NB4 (cell line): ENCODE results near the gene SHC2.

Experiments used
- DNase-seq: peaks from one replicate; pipeline ENCODE4 v3.0.0; 2010; ENCODE audit warnings: low read depth
- H3K4me3 ChIP-seq: one replicate; pipeline ENCODE4 v1.5.1; 2011; ENCODE audit warnings: mild to moderate bottlenecking, low read depth, low read length, moderate library complexity
- MAX ChIP-seq: IDR thresholded peaks from 2 replicates; pipeline ENCODE4 v1.6.1; 2011; ENCODE audit warnings: low read depth, low read length
- MYC ChIP-seq: IDR thresholded peaks from 2 replicates; pipeline ENCODE4 v1.6.1; 2011; ENCODE audit warnings: low read depth, low read length
- POLR2A ChIP-seq: IDR thresholded peaks from 2 replicates; pipeline ENCODE4 v1.6.1; 2011; ENCODE audit warnings: mild to moderate bottlenecking; ENCODE audit not compliant: insufficient read length; ENCODE audit errors: extremely low read depth
- TF ChIP-seq, protein P1 (sequence below): IDR thresholded peaks from one replicate; pipeline ENCODE4 v1.5.1; 2012; ENCODE audit warnings: low read depth, low read length

The SHC2 gene

GRCh38 chr19:504616-505015, 43.8 kb upstream of the SHC2 start:
- DNase-seq = no peak
- no peak overlapping the region for H3K4me3 ChIP-seq
- TF ChIP-seq POLR2A = no peak
- no peak for TF ChIP-seq MAX
- TF ChIP-seq, protein P1, sequence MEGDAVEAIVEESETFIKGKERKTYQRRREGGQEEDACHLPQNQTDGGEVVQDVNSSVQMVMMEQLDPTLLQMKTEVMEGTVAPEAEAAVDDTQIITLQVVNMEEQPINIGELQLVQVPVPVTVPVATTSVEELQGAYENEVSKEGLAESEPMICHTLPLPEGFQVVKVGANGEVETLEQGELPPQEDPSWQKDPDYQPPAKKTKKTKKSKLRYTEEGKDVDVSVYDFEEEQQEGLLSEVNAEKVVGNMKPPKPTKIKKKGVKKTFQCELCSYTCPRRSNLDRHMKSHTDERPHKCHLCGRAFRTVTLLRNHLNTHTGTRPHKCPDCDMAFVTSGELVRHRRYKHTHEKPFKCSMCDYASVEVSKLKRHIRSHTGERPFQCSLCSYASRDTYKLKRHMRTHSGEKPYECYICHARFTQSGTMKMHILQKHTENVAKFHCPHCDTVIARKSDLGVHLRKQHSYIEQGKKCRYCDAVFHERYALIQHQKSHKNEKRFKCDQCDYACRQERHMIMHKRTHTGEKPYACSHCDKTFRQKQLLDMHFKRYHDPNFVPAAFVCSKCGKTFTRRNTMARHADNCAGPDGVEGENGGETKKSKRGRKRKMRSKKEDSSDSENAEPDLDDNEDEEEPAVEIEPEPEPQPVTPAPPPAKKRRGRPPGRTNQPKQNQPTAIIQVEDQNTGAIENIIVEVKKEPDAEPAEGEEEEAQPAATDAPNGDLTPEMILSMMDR = no peak
- TF ChIP-seq MYC = no peak

DNA sequence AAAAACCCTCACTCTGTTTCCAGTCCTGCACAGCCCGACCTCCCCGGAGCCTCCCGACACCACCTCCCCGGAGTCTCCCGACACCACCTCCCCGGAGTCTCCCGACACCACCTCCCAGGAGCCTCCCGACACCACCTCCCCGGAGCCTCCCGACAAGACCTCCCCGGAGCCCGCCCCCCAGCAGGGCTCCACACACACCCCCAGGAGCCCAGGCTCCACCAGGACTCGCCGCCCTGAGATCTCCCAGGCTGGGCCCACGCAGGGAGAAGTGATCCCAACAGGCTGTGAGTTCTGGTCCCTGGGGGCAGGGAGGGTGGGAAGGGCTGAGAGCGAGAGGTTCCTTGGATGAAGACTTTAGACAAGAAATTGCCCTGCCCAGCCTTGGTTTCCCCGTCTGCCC, 40.8 kb upstream of the SHC2 start:
- TF ChIP-seq MYC = no peak
- no peak for TF ChIP-seq MAX
- TF ChIP-seq, protein P1 = no peak
- TF ChIP-seq POLR2A = no peak
- DNase-seq = no peak
- H3K4me3 ChIP-seq = no peak overlapping the region

DNA sequence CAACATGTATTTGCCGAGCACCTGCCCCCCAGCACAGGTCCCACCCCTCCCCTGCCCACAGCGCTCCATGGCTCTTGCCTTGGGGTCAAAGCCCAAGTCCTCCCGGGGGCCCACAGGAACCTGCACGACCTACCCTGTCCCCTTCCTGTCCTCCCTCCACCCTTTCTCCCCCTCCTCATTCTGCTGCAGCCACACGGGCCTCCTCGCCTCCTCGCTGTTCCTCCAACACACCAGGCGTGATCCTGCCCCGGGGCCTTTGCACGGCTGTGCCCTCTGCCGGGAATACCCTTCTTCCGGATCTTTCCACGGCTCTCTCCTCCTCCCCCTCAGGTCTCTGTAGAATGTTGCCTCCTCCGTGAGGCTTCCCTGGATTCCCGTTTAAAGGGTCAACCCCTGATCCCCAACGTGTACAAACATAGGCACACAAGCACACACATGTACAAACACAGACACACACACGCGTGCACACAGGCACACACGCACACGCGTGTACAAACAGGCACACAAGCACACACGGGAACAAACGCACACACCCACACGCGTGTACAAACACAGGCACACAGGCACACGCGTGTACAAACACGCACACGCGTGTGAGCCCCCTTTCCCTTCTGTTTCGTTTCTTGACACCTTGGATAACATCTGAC, 38.3 kb upstream of the SHC2 start:
- no peak overlapping the region for H3K4me3 ChIP-seq
- no peak for DNase-seq
- no peak for TF ChIP-seq POLR2A
- no peak for TF ChIP-seq MYC
- TF ChIP-seq, protein P1 = no peak
- no peak for TF ChIP-seq MAX

DNA sequence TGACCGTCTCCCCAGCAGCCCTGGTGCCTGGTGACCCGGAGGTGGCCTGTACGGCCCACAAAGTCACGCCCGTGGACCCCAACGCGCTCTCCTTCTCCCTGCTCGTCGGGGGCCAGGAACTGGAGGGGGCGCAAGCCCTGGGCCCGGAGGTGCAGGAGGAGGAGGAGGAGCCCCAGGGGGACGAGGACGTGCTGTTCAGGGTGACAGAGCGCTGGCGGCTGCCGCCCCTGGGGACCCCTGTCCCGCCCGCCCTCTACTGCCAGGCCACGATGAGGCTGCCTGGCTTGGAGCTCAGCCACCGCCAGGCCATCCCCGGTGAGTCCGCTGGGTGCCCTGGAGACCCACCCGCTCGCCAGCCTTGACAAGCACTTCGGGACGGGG, 37.7 kb upstream of the SHC2 start:
- TF ChIP-seq MYC = no peak
- no peak for TF ChIP-seq MAX
- TF ChIP-seq, protein P1 = no peak
- TF ChIP-seq POLR2A = no peak
- peak; percentile 49 for DNase-seq
- no peak overlapping the region for H3K4me3 ChIP-seq

DNA sequence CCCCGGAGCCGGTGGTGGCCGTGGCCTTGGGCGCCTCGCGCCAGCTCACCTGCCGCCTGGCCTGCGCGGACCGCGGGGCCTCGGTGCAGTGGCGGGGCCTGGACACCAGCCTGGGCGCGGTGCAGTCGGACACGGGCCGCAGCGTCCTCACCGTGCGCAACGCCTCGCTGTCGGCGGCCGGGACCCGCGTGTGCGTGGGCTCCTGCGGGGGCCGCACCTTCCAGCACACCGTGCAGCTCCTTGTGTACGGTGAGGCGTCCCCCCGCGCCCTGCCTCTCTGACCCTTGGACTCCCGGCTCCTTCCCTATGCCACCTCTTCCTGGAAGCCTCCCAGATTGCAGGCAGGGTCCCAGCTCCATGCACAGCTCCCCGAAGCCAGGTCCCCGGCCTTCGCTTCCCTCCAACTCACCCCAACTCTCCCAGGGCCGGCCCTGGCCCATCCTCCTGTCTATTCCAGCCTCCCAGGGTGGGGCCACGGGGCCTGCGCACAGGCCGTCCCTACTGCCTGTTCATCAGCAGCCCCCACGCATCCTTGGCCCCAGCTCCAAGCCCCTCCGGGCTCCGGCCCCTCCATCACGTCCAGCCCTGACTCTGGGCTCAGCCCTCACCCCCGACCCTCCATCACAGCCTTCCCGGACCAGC, 37.2 kb upstream of the SHC2 start:
- H3K4me3 ChIP-seq = no peak overlapping the region
- no peak for TF ChIP-seq MYC
- TF ChIP-seq, protein P1 = no peak
- no peak for TF ChIP-seq MAX
- TF ChIP-seq POLR2A = no peak
- no peak for DNase-seq
